Measurements from ENCODE around the gene SGMS1. TPM values are rescaled to one million over a fixed set of nuclear protein-coding genes. Genes with fewer than 3 reads are reported as not detected.

Gene SGMS1
- total and polyA plus RNA-seq, 2 donors (not counting 1 experiment from before 2014, with no cell fraction given), result 10.0 to 43.5 TPM

DNA sequence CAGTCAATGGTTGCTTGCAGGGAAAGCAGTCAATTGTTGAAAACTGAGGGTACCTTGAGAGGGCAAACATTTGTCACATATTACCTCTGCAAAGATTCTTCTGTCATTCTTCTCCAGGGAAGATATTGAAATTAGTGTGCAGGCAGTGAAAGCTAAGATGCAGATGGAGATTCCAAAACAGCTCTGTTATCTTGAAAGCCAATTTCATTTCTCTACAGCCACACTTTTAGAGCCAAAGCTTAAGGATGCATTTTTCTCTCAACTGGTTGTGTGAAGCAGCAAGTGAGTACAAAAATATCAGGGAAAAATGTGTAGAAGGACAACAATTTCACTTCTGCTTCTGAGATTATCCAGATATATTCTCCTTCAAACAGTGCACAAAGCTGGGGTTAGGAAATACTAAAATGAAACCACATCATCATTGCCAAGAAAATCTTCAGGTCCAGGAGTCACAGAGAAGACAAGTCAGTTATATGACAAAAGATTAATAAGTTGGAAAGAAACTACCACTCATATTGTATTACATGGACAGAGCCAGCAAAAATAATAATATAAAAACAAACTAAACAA is 16.3 kb downstream of the SGMS1 start:
- Histone ChIP-seq H3K4me2 (replicated peaks; ENCODE audit: low read depth, low read length, poor library complexity, severe bottlenecking) (no peak overlapping the region), H2AFZ (ENCODE audit: insufficient read depth, low read depth, low read length, poor library complexity, severe bottlenecking) (no peak overlapping the region), H3K27me3 (replicated peaks in 1 of 4; ENCODE audit: control extremely low read depth in 1 of 4, control insufficient read depth in 3 of 4, insufficient read depth in 4 of 4, low read length in 3 of 4) (no peaks in the 10 kb centered on the region), H3K36me3 (replicated peaks in 1 of 2; ENCODE audit: control extremely low read depth in 1 of 2, control insufficient read depth in 1 of 2, extremely low read depth in 1 of 2, insufficient read depth in 2 of 2, low read length in 1 of 2) (peaks cover 0 to 3% of the 10 kb centered on the region in 2 experiments), H3K27ac (ENCODE audit: low read length in 2 of 2) (no peak overlapping the region), H3K9ac (ENCODE audit: low read length) (no peak overlapping the region), H3K9me3 (ENCODE audit: control extremely low read depth in 1 of 3, control insufficient read depth in 2 of 3, insufficient read depth in 1 of 3, low read length in 2 of 3) (no peaks in the 10 kb centered on the region), H3K79me2 (ENCODE audit: control insufficient read depth, insufficient read depth, low read length) (peaks cover 79% of the 10 kb centered on the region), H4K20me1 (ENCODE audit: control insufficient read depth, insufficient read depth, low read length, poor library complexity, severe bottlenecking) (peaks cover 84% of the 10 kb centered on the region), H3K4me3 (ENCODE audit: control extremely low read depth in 1 of 5, extremely low read depth in 1 of 5, insufficient read depth in 1 of 5, low read depth in 2 of 5, low read length in 4 of 5) (no peak overlapping the region), H3K4me1 (ENCODE audit: control insufficient read depth in 2 of 2, insufficient read depth in 2 of 2, low read length in 2 of 2) (peaks cover 6 to 9% of the 10 kb centered on the region in 2 donors)
- DNase-seq, result no peak
- H3K4me1 Mint-ChIP-seq, result peaks cover 51% of the 10 kb centered on the region
- H3K27ac Mint-ChIP-seq, result no peak overlapping the region
- ChIA-PET POLR2A (no interaction called here), CTCF (interaction anchor here (1.3 kb wide), 1 partner anchor 14 kb away, joined by 3 read pairs; no protein-coding TSS in a partner anchor)
- H3K27me3 Mint-ChIP-seq, result no peaks in the 10 kb centered on the region
- no peak for TF ChIP-seq EZH2 (IDR thresholded peaks at IDR 0.05; ENCODE audit: borderline replicate concordance, insufficient read depth, low read depth, low read length, poor library complexity, severe bottlenecking)
- TF ChIP-seq, protein P1, sequence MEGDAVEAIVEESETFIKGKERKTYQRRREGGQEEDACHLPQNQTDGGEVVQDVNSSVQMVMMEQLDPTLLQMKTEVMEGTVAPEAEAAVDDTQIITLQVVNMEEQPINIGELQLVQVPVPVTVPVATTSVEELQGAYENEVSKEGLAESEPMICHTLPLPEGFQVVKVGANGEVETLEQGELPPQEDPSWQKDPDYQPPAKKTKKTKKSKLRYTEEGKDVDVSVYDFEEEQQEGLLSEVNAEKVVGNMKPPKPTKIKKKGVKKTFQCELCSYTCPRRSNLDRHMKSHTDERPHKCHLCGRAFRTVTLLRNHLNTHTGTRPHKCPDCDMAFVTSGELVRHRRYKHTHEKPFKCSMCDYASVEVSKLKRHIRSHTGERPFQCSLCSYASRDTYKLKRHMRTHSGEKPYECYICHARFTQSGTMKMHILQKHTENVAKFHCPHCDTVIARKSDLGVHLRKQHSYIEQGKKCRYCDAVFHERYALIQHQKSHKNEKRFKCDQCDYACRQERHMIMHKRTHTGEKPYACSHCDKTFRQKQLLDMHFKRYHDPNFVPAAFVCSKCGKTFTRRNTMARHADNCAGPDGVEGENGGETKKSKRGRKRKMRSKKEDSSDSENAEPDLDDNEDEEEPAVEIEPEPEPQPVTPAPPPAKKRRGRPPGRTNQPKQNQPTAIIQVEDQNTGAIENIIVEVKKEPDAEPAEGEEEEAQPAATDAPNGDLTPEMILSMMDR (IDR thresholded peaks at IDR 0.05), result no peak
- H3K9me3 Mint-ChIP-seq (ENCODE audit: insufficient read depth), result no peaks in the 10 kb centered on the region
- ATAC-seq (ENCODE audit: low read depth), result no peak
- no peak overlapping the region for H3K4me3 Mint-ChIP-seq
- intact Hi-C loops (cut with micrococcal nuclease), result no loop called here

DNA sequence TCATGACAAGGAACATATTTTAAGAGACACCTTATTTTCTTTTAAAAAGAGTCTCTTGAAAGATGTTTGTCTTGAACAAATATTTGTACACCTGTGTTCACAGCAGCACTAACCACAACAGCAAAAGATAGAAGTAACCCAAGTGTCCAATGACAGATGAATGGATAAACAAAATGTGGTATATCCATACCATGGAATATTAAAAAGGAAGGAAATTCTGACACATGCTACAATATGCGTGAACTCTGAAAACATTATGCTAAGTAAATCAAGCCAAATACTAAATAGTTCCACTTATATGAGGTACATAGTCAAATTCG is 17.8 kb downstream of the SGMS1 start:
- H3K9me3 ChIP-seq (ENCODE audit: control extremely low read depth in 1 of 3, control insufficient read depth in 2 of 3, insufficient read depth in 1 of 3, low read length in 2 of 3), result no peaks in the 10 kb centered on the region
- no peak overlapping the region for H3K9ac ChIP-seq (ENCODE audit: low read length)
- TF ChIP-seq, protein P1 (IDR thresholded peaks at IDR 0.05), result no peak
- TF ChIP-seq EZH2 (IDR thresholded peaks at IDR 0.05; ENCODE audit: borderline replicate concordance, insufficient read depth, low read depth, low read length, poor library complexity, severe bottlenecking), result no peak
- no peaks in the 10 kb centered on the region for H3K27me3 ChIP-seq (replicated peaks in 1 of 4; ENCODE audit: control extremely low read depth in 1 of 4, control insufficient read depth in 3 of 4, insufficient read depth in 4 of 4, low read length in 3 of 4)
- peaks cover 6 to 9% of the 10 kb centered on the region in 2 donors for H3K4me1 ChIP-seq (ENCODE audit: control insufficient read depth in 2 of 2, insufficient read depth in 2 of 2, low read length in 2 of 2)
- ATAC-seq (ENCODE audit: low read depth) (no peak), DNase-seq (no peak)
- H3K4me2 ChIP-seq (replicated peaks; ENCODE audit: low read depth, low read length, poor library complexity, severe bottlenecking), result no peak overlapping the region
- peaks cover 78% of the 10 kb centered on the region for H3K79me2 ChIP-seq (ENCODE audit: control insufficient read depth, insufficient read depth, low read length)
- intact Hi-C loops (cut with micrococcal nuclease), result no loop called here
- H3K9me3 Mint-ChIP-seq (ENCODE audit: insufficient read depth), result no peaks in the 10 kb centered on the region
- ChIA-PET CTCF (no interaction called here), POLR2A (no interaction called here)
- H3K4me3 ChIP-seq (ENCODE audit: control extremely low read depth in 1 of 5, extremely low read depth in 1 of 5, insufficient read depth in 1 of 5, low read depth in 2 of 5, low read length in 4 of 5), result no peak overlapping the region
- no peak overlapping the region for H3K27ac Mint-ChIP-seq
- H3K27me3 Mint-ChIP-seq, result no peaks in the 10 kb centered on the region
- H3K4me3 Mint-ChIP-seq, result no peak overlapping the region
- peaks cover 49% of the 10 kb centered on the region for H3K4me1 Mint-ChIP-seq
- H2AFZ ChIP-seq (ENCODE audit: insufficient read depth, low read depth, low read length, poor library complexity, severe bottlenecking), result no peak overlapping the region
- no CpG with 5 or more reads among the region's 2 CpGs for WGBS (ENCODE audit: insufficient coverage)
- H3K36me3 ChIP-seq (replicated peaks in 1 of 2; ENCODE audit: control extremely low read depth in 1 of 2, control insufficient read depth in 1 of 2, extremely low read depth in 1 of 2, insufficient read depth in 2 of 2, low read length in 1 of 2), result peaks cover 0 to 1% of the 10 kb centered on the region in 2 experiments
- H3K27ac ChIP-seq (ENCODE audit: low read length in 2 of 2), result no peak overlapping the region
- peaks cover 78% of the 10 kb centered on the region for H4K20me1 ChIP-seq (ENCODE audit: control insufficient read depth, insufficient read depth, low read length, poor library complexity, severe bottlenecking)
